ENCODE results near the gene ARID1B. TPM values are rescaled to one million over a fixed set of nuclear protein-coding genes. Genes with fewer than 3 reads are reported as not detected.
A peak's percentile ranks its signal among the peaks of the same experiment; 100 is the strongest.

The ARID1B gene
- total RNA-seq, 2 donors from 2014 or later, result 74.0 to 110 TPM

DNA sequence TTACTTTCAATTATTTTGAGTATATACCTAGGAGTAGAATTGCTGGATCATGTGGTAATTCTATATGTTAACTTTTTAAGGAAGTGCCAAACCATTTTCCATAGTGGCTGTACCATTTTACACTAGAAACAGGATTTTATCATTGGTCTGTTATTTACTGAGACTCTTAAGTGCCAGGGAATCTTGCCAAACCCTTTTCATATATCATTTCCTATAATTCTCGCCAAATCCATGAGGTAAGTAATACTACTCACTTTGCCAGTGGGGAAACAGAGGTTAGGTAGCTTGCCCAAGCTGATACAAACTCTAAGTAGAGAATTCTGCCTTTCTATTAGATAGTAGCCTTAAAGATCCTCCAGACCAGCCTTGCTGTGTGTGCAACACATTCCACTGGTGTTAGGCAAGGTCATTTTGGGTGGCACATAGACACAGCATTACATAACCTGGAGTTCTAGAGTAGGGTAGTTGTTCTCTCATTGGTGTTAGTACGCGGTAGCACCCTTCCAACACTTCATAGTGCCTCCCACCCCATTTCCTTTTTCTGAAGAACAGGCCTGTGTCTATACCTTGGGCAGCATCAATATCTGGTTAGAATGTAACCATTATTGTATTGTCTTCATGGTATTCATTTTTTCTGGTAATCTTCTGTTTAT lies 65.5 kb downstream of the ARID1B start:
- no peak for DNase-seq
- Histone ChIP-seq H3K9me3 (ENCODE audit: control insufficient read depth, low read length) (no peaks in the 10 kb centered on the region), H3K36me3 (ENCODE audit: control insufficient read depth, insufficient read depth, low read length) (peaks cover 5% of the 10 kb centered on the region), H3K27me3 (ENCODE audit: control insufficient read depth, insufficient read depth, low read length, poor library complexity, severe bottlenecking) (no peaks in the 10 kb centered on the region), H3K9ac (ENCODE audit: extremely low read depth, low read length, poor library complexity, severe bottlenecking) (no peak overlapping the region), H3K4me3 (ENCODE audit: low read length) (no peak overlapping the region), H3K27ac (ENCODE audit: low read depth, low read length) (no peak overlapping the region), H3K4me1 (ENCODE audit: control insufficient read depth, insufficient read depth, low read length) (peaks cover 13% of the 10 kb centered on the region)
- Mint-ChIP-seq H3K4me1 (peaks cover 68% of the 10 kb centered on the region), H3K27me3 (ENCODE audit: insufficient read depth) (no peaks in the 10 kb centered on the region), H3K4me3 (no peak overlapping the region), H3K27ac (no peak overlapping the region), H3K9me3 (no peaks in the 10 kb centered on the region), H3K36me3 (ENCODE audit: low read depth) (peaks cover 9% of the 10 kb centered on the region)
- 100% methylated on average over 1 to 3 of the region's 3 CpGs for WGBS, 2 experiments (ENCODE audit: insufficient coverage in 1 of 2, insufficient read length in 1 of 2)
- TF ChIP-seq CTCF (conservative IDR thresholded peaks at IDR 0.05), result no peak

- H3K27ac Mint-ChIP-seq, result no peak overlapping the region
- Histone ChIP-seq H3K9me3 (ENCODE audit: control insufficient read depth, low read length) (no peaks in the 10 kb centered on the region), H3K9ac (ENCODE audit: extremely low read depth, low read length, poor library complexity, severe bottlenecking) (no peak overlapping the region), H3K4me3 (ENCODE audit: low read length) (no peak overlapping the region), H3K4me1 (ENCODE audit: control insufficient read depth, insufficient read depth, low read length) (peaks cover 13% of the 10 kb centered on the region), H3K27me3 (ENCODE audit: control insufficient read depth, insufficient read depth, low read length, poor library complexity, severe bottlenecking) (no peaks in the 10 kb centered on the region), H3K27ac (ENCODE audit: low read depth, low read length) (no peak overlapping the region), H3K36me3 (ENCODE audit: control insufficient read depth, insufficient read depth, low read length) (peaks cover 5% of the 10 kb centered on the region)
- H3K9me3 Mint-ChIP-seq, result no peaks in the 10 kb centered on the region
- WGBS, 2 experiments (ENCODE audit: insufficient coverage in 1 of 2, insufficient read length in 1 of 2), result 95% methylated on average over 3 of the region's 3 CpGs; no CpG with 5 or more reads in 1 of the 2 experiments
- peaks cover 9% of the 10 kb centered on the region for H3K36me3 Mint-ChIP-seq (ENCODE audit: low read depth)
- H3K4me1 Mint-ChIP-seq, result peaks cover 78% of the 10 kb centered on the region
- no peaks in the 10 kb centered on the region for H3K27me3 Mint-ChIP-seq (ENCODE audit: insufficient read depth)
- DNase-seq, result no peak
- H3K4me3 Mint-ChIP-seq, result no peak overlapping the region
- no peak for TF ChIP-seq CTCF (conservative IDR thresholded peaks at IDR 0.05)
Observed at GRCh38 chr6:156844089-156844488, 66.9 kb downstream of the ARID1B start.

DNA sequence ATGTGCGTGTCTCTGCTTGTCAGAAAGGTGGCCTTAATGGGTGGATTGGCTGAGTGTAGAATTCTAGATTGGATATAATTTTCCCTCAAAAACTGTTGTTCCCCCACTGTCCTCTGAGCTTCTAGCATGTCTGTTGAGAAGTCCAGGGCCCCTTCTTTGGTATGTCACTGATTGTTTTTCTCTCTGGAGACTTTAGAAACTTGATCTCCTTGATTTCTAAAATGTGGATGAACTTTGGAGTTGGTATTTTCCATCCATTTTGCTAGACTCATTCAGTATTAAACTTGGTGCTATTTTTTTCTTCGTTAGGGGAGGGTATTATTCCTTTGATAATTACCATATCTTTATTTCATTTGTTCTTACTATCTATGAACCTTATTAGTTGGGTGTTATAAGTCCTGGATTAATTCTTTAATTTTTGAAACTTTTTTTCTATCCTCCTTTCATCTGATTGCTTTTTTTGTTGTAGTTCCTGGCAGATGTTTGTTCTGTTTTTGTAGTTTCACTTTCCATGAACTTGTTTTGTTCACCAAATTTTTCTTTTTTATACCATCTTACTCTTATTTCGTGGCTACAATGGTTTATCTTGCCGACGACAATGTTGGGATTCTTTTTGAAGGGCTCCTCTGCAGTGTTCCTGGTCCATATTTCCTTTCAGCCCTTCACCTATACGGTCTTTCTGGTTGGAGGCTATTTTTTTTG lies 68.4 kb downstream of the ARID1B start:
- H3K4me3 ChIP-seq (ENCODE audit: low read length), result no peak overlapping the region
- Mint-ChIP-seq H3K9me3 (no peaks in the 10 kb centered on the region), H3K4me1 (peaks cover 73% of the 10 kb centered on the region), H3K27ac (peak overlapping the region; percentile 14), H3K27me3 (ENCODE audit: insufficient read depth) (no peaks in the 10 kb centered on the region), H3K36me3 (ENCODE audit: low read depth) (peaks cover 9% of the 10 kb centered on the region), H3K4me3 (no peak overlapping the region)
- H3K4me1 ChIP-seq (ENCODE audit: control insufficient read depth, insufficient read depth, low read length), result peaks cover 14% of the 10 kb centered on the region
- no peak for TF ChIP-seq CTCF (conservative IDR thresholded peaks at IDR 0.05)
- no peak overlapping the region for H3K9ac ChIP-seq (ENCODE audit: extremely low read depth, low read length, poor library complexity, severe bottlenecking)
- H3K9me3 ChIP-seq (ENCODE audit: control insufficient read depth, low read length), result no peaks in the 10 kb centered on the region
- DNase-seq, result no peak
- no peak overlapping the region for H3K27ac ChIP-seq (ENCODE audit: low read depth, low read length)
- no peaks in the 10 kb centered on the region for H3K27me3 ChIP-seq (ENCODE audit: control insufficient read depth, insufficient read depth, low read length, poor library complexity, severe bottlenecking)
- WGBS, 2 experiments (ENCODE audit: insufficient coverage in 1 of 2, insufficient read length in 1 of 2), result 97 to 100% methylated on average over 2 to 5 of the region's 6 CpGs
- H3K36me3 ChIP-seq (ENCODE audit: control insufficient read depth, insufficient read depth, low read length), result peaks cover 5% of the 10 kb centered on the region

All from endodermal cell (in vitro differentiated cells).